ENCODE results near the gene VAMP2.

DNA sequence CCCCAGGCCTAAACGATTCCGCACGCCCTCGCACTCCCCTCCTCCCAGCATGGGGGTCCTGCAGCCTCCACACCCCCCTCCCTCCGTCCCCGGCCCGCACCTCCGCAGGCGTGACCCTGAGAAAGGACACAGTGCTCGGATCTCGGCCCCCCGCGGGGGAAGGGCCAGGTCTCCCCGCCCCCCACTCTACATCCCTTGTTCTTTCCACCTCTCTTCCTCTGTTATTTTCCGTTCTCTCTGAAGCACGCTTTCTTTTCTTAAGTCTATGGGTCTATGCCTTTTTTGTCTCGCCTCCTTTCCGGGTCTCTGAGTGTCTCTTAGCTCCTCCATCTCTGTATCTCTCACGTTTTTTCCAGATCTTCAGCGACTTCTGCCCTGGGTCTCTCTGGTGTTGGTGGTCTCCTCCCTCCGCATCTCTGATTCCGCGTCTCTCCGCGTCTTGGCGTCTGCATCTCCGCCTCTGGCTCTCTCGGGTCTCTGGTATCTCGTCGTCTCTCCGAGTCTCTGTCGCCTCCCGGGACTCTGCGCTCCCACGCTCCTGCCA is 36.7 kb downstream of the VAMP2 start:
- TF ChIP-seq, protein P1, sequence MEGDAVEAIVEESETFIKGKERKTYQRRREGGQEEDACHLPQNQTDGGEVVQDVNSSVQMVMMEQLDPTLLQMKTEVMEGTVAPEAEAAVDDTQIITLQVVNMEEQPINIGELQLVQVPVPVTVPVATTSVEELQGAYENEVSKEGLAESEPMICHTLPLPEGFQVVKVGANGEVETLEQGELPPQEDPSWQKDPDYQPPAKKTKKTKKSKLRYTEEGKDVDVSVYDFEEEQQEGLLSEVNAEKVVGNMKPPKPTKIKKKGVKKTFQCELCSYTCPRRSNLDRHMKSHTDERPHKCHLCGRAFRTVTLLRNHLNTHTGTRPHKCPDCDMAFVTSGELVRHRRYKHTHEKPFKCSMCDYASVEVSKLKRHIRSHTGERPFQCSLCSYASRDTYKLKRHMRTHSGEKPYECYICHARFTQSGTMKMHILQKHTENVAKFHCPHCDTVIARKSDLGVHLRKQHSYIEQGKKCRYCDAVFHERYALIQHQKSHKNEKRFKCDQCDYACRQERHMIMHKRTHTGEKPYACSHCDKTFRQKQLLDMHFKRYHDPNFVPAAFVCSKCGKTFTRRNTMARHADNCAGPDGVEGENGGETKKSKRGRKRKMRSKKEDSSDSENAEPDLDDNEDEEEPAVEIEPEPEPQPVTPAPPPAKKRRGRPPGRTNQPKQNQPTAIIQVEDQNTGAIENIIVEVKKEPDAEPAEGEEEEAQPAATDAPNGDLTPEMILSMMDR (IDR thresholded peaks at IDR 0.05; ENCODE audit: poor library complexity, severe bottlenecking) = no peak
- TF ChIP-seq RAD21 (conservative IDR thresholded peaks at IDR 0.05) = no peak
- TF ChIP-seq EZH2 (IDR thresholded peaks at IDR 0.05; ENCODE audit: borderline replicate concordance, insufficient read depth, low read length, poor library complexity, severe bottlenecking) = no peak
- TF ChIP-seq POLR2AphosphoS5 (IDR thresholded peaks at IDR 0.05) = no peak
- no peak for TF ChIP-seq MXI1 (conservative IDR thresholded peaks at IDR 0.05; ENCODE audit: poor library complexity, severe bottlenecking)
- TF ChIP-seq REST (IDR thresholded peaks at IDR 0.05; ENCODE audit: borderline replicate concordance) = no peak
- no peak for TF ChIP-seq EP300 (conservative IDR thresholded peaks at IDR 0.05; ENCODE audit: poor library complexity, severe bottlenecking)
- TF ChIP-seq SMC3 (conservative IDR thresholded peaks at IDR 0.05; ENCODE audit: poor library complexity) = no peak
- TF ChIP-seq TAF1 (IDR thresholded peaks at IDR 0.05; ENCODE audit: low read depth) = no peak
